Measurements from ENCODE around the gene ELANE.

GRCh38 chr19:803686-804418 is 48.3 kb upstream of the ELANE start:
- no peak for TF ChIP-seq GATA2 (IDR thresholded peaks at IDR 0.05; ENCODE audit: low read depth, low read length)
- TF ChIP-seq GATA3 (IDR thresholded peaks at IDR 0.05; ENCODE audit: low read depth, low read length), result no peak
